Measurements from ENCODE around the gene ARL4A.
"Not testable (repeated sequence)": the region's sequence is repeated elsewhere in the genome, so short reads cannot be mapped to it uniquely, and the experiment has no call there.

Gene ARL4A, protein sequence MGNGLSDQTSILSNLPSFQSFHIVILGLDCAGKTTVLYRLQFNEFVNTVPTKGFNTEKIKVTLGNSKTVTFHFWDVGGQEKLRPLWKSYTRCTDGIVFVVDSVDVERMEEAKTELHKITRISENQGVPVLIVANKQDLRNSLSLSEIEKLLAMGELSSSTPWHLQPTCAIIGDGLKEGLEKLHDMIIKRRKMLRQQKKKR

DNA sequence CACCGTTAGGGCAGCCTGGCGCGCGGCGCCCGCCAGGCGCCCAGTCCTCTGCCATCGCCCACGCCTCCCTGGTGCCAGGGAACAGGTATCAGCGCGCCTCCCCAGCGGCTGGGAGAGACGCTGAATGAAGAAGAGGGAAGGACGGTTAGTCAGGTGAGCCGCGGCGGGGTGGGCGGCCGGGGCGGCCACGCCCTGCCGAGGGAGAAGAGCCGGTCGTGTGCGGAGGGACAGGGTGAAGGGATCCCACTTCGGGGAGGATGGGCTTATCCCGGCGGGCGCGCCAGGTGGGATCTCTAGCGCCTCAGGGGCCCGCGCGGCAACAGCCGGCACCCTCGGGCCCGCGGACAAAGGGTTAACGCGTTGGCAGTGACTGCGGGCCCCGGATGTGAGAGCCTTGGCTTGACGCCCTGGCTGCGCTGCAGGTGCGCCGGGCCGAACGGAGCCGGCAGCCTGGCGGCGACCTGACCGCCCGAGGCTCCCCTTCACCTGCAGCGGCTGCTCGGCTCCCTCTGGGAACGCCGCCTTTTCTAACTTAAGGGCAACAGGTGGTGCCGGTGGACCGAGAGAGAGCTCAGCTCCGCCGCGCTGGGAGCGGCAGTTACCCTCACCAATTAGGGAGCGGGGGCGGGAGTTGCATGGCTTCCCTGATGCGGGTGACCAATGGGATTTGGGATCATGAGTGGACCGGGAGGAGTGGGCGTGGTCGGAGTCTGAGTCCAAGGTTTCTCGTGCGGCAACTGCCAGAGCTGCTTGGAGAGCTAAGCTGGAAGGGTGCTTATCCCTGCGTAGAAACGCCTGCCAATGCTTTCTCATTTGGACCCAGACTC is at the start of gene ARL4A:
TSS of gene ARL4A (plus strand) at position 743 of the 827 bp plus-strand sequence. CDS start 622 bp downstream, outside the sequence.
- DNase-seq (peak; percentile 93), ATAC-seq (peak; percentile 69)

DNA sequence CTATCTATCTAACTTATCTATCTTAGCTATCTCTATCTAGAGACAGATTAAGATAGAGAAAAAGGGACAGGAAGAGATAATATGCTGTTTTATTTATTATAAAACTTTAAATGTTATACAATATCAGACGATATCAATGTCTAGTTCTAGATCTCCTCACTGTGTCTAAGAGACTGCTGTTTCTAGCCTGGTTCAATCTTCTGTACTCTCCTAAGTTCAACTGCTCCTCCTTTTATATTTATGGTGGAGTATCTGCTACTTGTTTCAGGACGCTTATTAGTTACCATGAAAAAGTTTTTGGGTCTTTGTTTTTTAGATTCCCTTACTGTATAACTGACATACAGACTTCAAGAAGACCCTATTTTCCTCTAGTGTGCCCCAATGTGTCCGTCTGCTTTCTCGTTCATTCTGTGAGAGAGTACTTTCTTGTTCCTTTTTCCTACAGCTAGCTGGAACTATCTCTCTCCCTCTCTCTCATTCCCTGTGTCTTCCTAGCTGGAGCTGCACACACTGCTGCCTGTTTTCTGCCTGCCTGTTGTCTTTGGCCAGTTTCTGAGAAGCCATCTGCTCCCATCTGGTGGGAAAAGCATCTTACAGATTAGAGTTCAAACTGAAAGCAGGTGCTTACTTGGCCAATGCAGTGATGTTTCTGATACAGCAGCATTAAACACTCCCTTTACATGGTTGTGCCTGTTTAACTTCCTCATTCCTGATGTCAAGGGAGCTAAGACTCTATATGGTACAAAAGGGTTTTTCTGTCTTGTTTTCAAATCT is 49.4 kb upstream of the ARL4A start:
- ATAC-seq (no peak), DNase-seq (no peak)

DNA sequence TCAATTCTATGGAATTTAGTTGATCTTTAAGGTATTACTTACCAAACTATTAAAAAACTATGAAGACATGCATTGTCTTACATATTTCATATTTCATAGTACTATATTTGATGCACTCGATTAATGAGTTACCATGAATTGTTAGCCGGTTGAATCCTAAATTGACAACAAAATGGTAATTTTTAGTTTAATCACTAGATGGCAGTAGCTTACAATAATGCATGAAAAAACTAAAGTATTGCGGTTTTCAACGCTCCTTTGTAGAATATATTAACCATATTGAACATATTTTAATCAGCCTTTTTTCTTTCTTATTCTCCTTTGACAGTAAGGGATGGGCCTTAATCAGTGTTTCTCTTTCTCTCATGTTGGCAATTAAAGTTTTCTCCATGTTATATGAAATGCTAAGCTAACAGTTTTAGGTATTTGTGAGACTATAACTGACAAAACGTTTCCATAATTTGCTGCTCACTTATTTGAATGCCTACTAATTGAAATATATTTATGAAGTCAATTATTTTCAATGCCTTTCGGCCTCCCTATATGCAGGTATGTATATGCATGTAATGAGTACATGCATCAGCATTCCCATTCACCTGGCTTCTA is 48.5 kb upstream of the ARL4A start:
- DNase-seq (no peak), ATAC-seq (no peak)

- ATAC-seq (no peak), DNase-seq (no peak)
Measured at GRCh38 chr7:12640299-12641096, 46.9 kb upstream of the ARL4A start.

- DNase-seq (no peak), ATAC-seq (no peak)
Measured at GRCh38 chr7:12641196-12641595, 46.2 kb upstream of the ARL4A start.

- no peak for DNase-seq
- ATAC-seq, result no peak
Measured at GRCh38 chr7:12642508-12642907, 44.9 kb upstream of the ARL4A start.

DNA sequence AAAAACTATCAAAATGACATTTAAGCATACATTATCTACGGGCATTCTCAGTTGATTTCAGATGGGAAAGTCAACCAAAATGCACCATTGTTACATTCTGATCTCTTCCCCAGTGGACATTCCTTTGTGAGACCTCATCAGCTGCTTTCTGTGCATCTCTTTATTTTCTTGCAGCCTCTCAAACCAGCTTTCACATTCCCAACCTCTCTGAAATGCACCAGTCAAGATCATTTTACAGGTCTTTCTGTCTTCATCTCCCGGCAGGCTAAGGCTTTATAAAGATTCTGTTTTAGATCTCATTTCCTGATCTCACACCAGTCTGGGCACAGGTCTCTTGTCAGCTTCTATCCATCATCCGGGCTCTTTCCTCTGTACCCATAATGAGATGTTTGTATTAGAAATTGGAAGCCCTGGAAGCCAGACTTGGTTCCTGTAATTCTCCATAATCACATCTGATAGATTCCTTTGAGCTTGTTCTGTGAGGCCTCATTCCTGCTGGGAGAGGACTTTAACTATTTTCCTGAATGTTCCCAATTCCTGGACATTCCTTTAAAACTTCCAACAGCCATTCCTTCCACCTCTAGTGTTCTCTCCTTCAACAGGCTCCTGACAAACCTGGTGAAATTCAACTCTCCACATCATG is 44.3 kb upstream of the ARL4A start:
- ATAC-seq (no peak), DNase-seq (no peak)

DNA sequence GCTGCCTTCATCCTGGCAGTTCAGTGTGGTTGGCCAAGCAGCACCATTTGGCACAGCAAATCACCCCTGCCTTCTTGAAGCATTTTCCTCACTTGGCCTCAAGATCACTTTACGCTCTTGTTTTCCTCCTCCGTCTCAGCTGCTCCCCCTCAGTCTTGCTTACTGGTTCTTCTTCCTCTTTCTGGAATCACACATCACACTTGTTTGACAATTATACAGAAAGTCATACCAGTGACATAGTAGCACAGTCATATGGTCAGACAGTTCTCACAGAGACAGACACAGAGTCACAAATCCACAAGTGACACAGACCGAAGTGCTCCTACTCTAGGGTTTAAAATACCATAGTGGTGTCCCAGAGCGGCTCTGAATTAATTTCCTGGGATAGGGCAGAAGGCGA is 43.8 kb upstream of the ARL4A start:
- ATAC-seq, result peak; percentile 23
- no peak for DNase-seq

DNA sequence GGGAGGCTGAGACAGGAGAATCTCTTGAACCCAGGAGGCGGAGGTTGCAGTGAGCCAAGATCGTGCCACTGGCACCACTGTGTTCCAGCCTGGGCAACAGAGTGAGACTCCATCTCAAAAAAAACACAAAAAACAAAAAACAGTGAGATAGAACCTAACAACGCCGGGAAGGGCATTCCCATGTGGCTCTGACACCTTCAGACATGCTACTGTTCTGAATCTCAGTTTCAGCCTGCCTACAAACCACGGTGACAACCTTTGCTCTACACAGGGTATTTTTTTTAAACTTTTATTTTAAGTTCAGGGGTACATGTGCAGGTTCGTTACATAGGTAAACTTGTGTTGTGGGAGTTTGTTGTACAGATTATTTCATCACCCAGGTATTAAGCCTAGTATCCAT is 42.2 kb upstream of the ARL4A start:
- DNase-seq, ATAC-seq: not testable (repeated sequence)

DNA sequence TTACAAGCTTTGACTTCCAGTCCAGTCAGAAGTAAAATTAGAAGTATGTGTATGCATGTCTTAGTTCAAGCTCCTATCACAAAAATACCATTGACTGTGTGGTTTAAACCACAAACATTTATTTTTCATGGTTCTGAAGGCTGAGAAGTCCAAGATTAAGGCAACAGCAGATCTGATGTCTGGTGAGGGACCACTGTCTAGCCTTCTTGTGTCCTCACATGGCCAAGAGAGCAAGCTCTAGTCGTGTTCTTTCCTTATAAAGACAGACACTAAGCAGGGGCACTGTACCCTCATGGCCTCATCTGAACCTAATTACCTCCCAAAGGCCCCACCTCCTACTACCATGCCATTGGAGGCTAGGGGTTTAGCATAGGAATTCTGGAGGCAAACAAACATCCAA is 41.3 kb upstream of the ARL4A start:
- no peak for DNase-seq

GRCh38 chr7:12647364-12648219 is 39.8 kb upstream of the ARL4A start:
- DNase-seq (no peak), ATAC-seq (no peak)

More for the DNA sequence above, 41.3 kb upstream of the ARL4A start:
- ATAC-seq, result no peak

DNA sequence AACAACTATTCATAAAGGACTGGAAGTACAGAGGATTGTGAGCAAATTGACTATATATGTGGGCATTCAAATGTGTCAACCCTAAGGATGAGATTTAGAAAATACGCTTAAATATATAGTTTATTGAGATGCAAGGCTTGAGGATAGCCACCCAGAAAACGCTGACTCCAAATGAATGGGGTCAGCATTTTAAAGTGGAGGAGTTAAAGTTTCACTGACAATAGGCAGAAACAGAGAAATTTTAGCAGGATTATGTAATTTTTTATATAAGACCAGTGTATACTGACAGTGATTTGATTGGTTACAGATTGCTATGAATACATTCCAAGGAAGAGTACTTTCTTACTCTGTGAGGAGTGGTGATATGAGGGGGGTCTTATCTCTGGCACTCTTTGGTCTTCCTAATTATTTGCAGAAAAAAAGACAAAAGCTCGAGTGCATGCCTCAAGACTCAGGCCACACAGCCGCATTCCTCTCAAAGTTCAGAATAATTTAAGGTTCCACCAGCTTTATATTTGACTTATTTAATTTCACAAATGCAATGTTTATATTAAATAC is 38.6 kb upstream of the ARL4A start:
- ATAC-seq, result no peak
- DNase-seq, result no peak

DNA sequence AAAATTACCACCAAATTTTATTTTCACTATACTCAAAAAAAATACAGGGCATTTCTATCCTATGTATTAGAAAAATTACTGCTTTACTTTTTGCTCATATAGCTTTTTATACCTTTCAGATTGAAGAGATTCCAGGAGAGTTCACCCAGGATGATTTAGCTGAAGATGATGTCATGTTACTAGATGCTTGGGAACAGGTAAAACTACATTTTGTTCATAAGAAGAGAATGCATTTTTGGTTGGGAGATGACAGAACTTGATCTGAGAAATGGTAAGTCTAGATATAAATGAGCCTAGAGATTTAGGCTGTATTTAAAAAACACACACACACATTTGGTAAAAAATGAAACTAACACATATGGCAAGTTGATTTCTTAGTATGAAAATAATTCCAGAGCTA is 38.1 kb upstream of the ARL4A start:
- DNase-seq (no peak), ATAC-seq (no peak)

- DNase-seq (no peak), ATAC-seq (no peak)
Measured at GRCh38 chr7:12650080-12650479, 37.4 kb upstream of the ARL4A start.

DNA sequence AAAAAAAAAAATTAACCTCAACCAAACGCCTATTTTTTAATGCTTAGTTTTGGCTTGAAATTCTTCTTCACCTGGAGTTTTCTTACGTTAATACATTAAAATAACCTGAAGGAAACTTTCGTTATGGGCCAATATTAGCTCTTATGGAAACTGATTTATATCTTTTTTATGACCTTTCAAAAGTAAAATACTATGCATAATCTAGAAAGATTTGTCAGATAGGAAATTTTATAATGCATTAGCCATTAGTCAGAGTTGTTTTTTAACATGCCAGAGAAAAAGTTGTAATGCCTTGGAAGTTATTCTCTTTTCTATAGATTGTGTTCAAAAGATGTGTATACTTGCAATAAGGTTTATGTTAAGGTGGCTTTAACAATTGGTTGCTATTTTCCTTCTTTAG is 34.3 kb upstream of the ARL4A start:
- ATAC-seq (no peak), DNase-seq (no peak)

- ATAC-seq (no peak), DNase-seq (no peak)
Measured at GRCh38 chr7:12653518-12653917, 33.9 kb upstream of the ARL4A start.

DNA sequence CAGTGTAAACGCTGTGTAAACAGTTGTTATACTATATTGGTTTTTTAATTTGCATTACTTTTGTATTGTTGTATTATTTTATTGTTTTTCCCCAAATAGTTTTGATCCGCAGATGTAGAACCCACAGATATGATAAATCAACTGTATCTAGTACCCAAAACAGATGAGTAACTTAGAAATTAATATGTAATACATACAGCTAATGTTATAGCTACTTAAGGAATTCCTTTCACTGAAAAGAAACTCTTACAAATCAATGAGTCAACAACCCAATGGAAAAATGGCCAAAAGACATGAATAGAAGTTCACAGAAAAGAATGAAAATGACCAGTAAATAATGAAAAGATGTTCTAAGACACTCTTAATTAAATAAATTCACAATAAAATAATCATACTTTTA is 32.3 kb upstream of the ARL4A start:
- DNase-seq, result no peak
- ATAC-seq, result no peak

DNA sequence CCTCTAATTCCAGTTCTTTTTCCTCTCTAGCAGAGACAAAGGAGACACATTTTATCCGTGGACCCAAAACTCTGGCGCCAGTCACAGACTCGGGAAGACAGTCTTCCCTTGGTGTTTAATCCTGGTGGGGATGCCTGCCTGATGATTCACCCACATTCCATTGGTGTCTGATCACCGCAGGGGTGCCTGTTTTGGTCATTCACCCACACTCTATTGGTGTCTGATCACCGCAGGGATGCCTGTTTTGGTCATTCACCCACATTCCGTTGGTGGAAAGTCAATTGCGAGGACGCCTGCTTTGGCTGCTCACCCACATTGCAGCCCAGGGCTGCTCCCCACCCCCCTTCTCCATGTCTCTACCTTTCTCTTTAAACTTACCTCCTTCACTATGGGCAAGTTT is 27.0 kb upstream of the ARL4A start:
- ATAC-seq, result not testable (repeated sequence)

DNA sequence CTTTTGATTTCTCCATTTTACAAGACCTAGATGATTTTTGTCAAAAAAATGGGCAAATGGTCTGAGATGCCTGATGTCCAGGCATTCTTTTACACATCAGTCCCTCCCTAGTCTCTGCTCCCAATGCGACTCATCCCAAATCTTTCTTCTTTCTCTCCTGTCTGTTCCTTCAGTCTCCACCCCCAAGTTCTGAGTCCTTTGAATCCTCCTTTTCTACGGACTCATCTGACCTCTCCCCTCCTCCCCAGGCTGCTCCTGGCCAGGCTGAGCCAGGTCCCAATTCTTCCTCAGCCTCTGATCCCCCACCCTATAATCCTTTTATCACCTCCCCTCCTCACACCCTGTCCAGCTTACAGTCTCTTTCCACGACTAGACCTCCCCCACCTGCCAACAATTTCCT is 26.4 kb upstream of the ARL4A start:
- ATAC-seq, DNase-seq: not testable (repeated sequence)

More for the DNA sequence above, 27.0 kb upstream of the ARL4A start:
- DNase-seq, result not testable (repeated sequence)

DNA sequence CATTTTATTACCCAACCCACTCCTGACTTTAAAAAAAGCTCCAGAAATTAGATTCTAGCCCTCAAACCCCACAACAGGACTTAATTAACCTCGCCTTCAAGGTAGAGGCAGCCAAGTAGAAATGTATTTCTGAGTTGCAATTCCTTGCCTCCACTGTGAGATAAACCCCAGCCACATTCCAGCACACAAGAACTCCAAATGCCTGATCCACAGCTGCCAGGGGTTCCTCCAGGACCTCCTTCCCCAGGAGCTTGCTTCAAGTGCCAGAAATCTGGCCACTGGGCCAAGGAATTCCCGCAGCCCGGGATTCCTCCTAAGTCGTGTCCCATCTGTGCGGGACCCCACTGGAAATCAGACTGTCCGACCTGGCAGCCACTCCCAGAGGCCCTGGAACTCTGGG is 25.9 kb upstream of the ARL4A start:
- no peak for ATAC-seq
- no peak for DNase-seq
